ENCODE data around the gene CCDC71. TPM values are rescaled to one million over a fixed set of nuclear protein-coding genes. Genes with fewer than 3 reads are reported as not detected.

CCDC71 gene
- total and polyA plus RNA-seq, 2 of the 13 experiments (the other 11 are each of a cell fraction or from before 2014, with no cell fraction given), result 9.7 to 14.3 TPM

GRCh38 chr3:49173792-49174170 lies 7.7 kb upstream of the CCDC71 start:
- H3K27ac ChIP-seq (ENCODE audit: extremely low read length, insufficient read depth, low read length), result no peak overlapping the region
- no peak overlapping the region for H2AFZ ChIP-seq (ENCODE audit: low read length)
- no peaks in the 10 kb centered on the region for H3K9me3 ChIP-seq (ENCODE audit: low read length)
- no TSS peak for BruUV-seq (replicated peaks)
- FAIRE-seq (no peak), DNase-seq (ENCODE audit: low spot score) (no peak), ATAC-seq (no peak)
- no peaks in the 10 kb centered on the region for H3K27me3 ChIP-seq (ENCODE audit: control insufficient read depth in 1 of 2, insufficient read depth in 2 of 2, low read length in 2 of 2)
- 88% methylated on average over 4 of the region's 4 CpGs for WGBS (ENCODE audit: low lambda C conversion rate)
- CTCF ChIA-PET (ENCODE audit: low intra/inter-chr PET ratio, low total read pairs), result no interaction called here
- no peaks in the 10 kb centered on the region for H4K20me1 ChIP-seq (ENCODE audit: insufficient read depth, low read length)
- intact Hi-C loops (cut with micrococcal nuclease; ENCODE audit: unreplicated experiment) (no loop called here), in situ Hi-C loops (cut with HindIII; ENCODE audit: extremely low pct_ligation_motif_present, low pct_unique_long_range_greater_than_20kb) (loop anchor here (25.0 kb wide), 1 partner anchor 264 kb away; the partner anchor contains the start of gene NICN1)
- no peak overlapping the region for H3K9ac ChIP-seq (ENCODE audit: insufficient read depth, low read depth, low read length)
- H3K4me1 ChIP-seq (ENCODE audit: insufficient read depth, low read length), result peaks cover 42% of the 10 kb centered on the region
- H3K4me2 ChIP-seq (ENCODE audit: low read depth, low read length), result peak overlapping the region; percentile 96
- H3K36me3 ChIP-seq (replicated peaks in 1 of 2; ENCODE audit: control insufficient read depth in 1 of 2, insufficient read depth in 2 of 2, low read length in 2 of 2), result peaks cover 0 to 1% of the 10 kb centered on the region in 2 experiments; a peak in 1 of 5 replicates
- POLR2A ChIA-PET, result no interaction called here
- H3K79me2 ChIP-seq (ENCODE audit: insufficient read depth, low read length), result no peaks in the 10 kb centered on the region
- peak overlapping the region in 1 of 3 experiments; percentile 13; a peak in 1 of 6 replicates for H3K4me3 ChIP-seq (replicated peaks in 1 of 3; ENCODE audit: insufficient read depth in 1 of 3, low read depth in 2 of 3, low read length in 3 of 3)
- no peak for TF ChIP-seq MEF2D (CRISPR knock-in tag; IDR thresholded peaks at IDR 0.05)
- TF ChIP-seq, protein P1, sequence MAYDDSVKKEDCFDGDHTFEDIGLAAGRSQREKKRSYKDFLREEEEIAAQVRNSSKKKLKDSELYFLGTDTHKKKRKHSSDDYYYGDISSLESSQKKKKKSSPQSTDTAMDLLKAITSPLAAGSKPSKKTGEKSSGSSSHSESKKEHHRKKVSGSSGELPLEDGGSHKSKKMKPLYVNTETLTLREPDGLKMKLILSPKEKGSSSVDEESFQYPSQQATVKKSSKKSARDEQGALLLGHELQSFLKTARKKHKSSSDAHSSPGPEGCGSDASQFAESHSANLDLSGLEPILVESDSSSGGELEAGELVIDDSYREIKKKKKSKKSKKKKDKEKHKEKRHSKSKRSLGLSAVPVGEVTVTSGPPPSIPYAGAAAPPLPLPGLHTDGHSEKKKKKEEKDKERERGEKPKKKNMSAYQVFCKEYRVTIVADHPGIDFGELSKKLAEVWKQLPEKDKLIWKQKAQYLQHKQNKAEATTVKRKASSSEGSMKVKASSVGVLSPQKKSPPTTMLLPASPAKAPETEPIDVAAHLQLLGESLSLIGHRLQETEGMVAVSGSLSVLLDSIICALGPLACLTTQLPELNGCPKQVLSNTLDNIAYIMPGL (CRISPR knock-in tag; IDR thresholded peaks at IDR 0.05; ENCODE audit: borderline replicate concordance in 1 of 2, low read depth in 1 of 2), result no peak
- no peak for TF ChIP-seq E2F2 (CRISPR knock-in tag; IDR thresholded peaks at IDR 0.05; ENCODE audit: borderline replicate concordance)
- TF ChIP-seq STAT6 (CRISPR knock-in tag; IDR thresholded peaks at IDR 0.05; ENCODE audit: borderline replicate concordance), result no peak
- TF ChIP-seq LBX2 (CRISPR knock-in tag; IDR thresholded peaks at IDR 0.05; ENCODE audit: borderline replicate concordance), result no peak
- TF ChIP-seq ZSCAN12 (CRISPR knock-in tag; IDR thresholded peaks at IDR 0.05), result no peak
- TF ChIP-seq ZBTB40 (IDR thresholded peaks at IDR 0.05), result no peak
- TF ChIP-seq ZBTB40 (CRISPR knock-in tag; IDR thresholded peaks at IDR 0.05), result no peak

Measured in HepG2 (cell line).